T-helper 2 cell treated with Interferon-gamma antibody and Interleukin-4, amounts not matched to agents 5 μg/mL and 100 μg/mL, for 36 hours (primary cell): ENCODE results near the gene ZNF622.

Source experiments
- DNase-seq: peaks from one replicate; pipeline ENCODE4 v3.0.0; 2021; ENCODE audit warnings: low spot score
- H3K27ac Mint-ChIP-seq: one replicate; pipeline ENCODE4 v1.8.0; 2021; ENCODE audit warnings: mild to moderate bottlenecking, mixed read lengths
- H3K27me3 Mint-ChIP-seq: one replicate; pipeline ENCODE4 v1.8.0; 2021; ENCODE audit warnings: low read depth, mixed read lengths
- H3K36me3 Mint-ChIP-seq: one replicate; pipeline ENCODE4 v1.8.0; 2021; ENCODE audit warnings: low read depth, mixed read lengths
- H3K4me1 Mint-ChIP-seq: one replicate; pipeline ENCODE4 v1.8.0; 2021; ENCODE audit warnings: low read depth, mixed read lengths
- H3K4me3 Mint-ChIP-seq: one replicate; pipeline ENCODE4 v1.8.0; 2022; ENCODE audit warnings: mild to moderate bottlenecking, moderate library complexity, mixed read lengths
- H3K9me3 Mint-ChIP-seq: one replicate; pipeline ENCODE4 v1.8.0; 2021; ENCODE audit warnings: mixed read lengths

Gene ZNF622

DNA sequence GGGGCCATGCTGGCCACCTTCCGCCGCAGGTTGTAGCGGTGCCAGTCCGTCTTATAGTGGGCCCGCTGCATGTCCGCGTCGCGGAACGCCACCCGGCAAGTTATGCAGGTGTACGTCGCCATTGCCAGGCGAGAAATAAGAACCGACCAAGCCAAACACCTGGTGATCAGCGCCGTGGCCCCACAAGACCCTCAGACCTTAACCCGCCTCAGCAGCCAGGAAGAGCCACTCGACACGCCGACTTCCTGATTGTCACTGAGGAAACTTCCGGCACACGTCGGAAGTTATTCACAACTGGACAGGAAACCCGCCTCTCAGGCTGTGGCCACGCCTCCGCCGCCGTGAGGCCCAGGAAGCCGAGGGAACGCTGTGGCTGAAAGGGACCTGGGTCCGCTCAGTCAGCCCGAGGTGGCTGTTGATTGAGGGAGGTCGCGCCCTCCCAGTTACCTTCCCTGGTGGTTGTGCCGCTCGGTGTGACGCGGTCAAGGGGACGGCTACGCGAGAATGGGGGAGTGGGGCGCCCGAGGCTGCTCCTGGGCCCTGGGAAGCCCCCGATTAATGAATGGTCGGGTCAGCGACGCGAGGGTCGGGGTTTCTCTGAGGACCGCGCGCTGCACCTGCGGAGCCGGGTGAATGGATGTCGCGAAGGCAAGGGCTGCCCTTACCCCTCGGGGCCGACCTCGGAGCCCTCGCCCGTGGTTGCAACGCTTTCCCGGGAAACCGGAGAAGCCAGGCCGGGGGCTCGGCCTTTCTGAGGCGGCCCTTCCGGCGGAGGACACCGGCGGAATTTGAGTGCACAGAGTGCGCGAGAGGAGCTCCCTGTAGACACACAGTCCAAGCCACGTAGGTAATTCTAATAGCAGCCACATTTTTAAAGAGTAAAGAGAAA is at the start of gene ZNF622:
ZNF622 (minus strand) TSS at position 257 of the 889 bp plus-strand sequence; CDS start at position 122, 135 bp downstream.
- H3K9me3 Mint-ChIP-seq: no peaks in the 10 kb centered on the region
- H3K27me3 Mint-ChIP-seq: no peaks in the 10 kb centered on the region
- H3K27ac Mint-ChIP-seq: peak within 1 kb of the TSS; percentile 92
- DNase-seq: peak; percentile 91
- peak within 1 kb of the TSS; percentile 89 for H3K4me3 Mint-ChIP-seq
- H3K36me3 Mint-ChIP-seq: peaks cover 49% of the 10 kb centered on the region
- peaks cover 50% of the 10 kb centered on the region for H3K4me1 Mint-ChIP-seq

DNA sequence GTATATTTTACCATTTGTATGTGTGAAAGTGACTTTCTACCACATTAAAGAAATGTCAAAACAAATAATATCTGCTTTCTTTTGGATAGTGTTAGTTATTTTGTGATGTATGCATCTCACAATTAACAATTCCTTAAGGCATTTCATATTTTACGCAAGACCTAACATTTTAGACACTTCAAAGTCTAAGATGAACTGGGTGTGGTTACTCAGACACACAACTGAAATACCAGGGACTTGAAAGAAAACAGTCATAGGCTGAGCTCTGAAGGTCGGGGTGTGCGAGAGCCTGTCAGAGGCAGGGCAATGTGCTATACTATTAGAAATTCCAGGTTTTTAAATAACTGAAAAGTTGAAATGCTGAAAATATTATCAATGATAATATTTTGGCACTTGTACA is 44.5 kb upstream of the ZNF622 start:
- Mint-ChIP-seq H3K4me1 (no peaks in the 10 kb centered on the region), H3K9me3 (no peaks in the 10 kb centered on the region), H3K27ac (no peak overlapping the region), H3K36me3 (peaks cover 2% of the 10 kb centered on the region), H3K4me3 (no peak overlapping the region), H3K27me3 (no peaks in the 10 kb centered on the region)
- DNase-seq: no peak

DNA sequence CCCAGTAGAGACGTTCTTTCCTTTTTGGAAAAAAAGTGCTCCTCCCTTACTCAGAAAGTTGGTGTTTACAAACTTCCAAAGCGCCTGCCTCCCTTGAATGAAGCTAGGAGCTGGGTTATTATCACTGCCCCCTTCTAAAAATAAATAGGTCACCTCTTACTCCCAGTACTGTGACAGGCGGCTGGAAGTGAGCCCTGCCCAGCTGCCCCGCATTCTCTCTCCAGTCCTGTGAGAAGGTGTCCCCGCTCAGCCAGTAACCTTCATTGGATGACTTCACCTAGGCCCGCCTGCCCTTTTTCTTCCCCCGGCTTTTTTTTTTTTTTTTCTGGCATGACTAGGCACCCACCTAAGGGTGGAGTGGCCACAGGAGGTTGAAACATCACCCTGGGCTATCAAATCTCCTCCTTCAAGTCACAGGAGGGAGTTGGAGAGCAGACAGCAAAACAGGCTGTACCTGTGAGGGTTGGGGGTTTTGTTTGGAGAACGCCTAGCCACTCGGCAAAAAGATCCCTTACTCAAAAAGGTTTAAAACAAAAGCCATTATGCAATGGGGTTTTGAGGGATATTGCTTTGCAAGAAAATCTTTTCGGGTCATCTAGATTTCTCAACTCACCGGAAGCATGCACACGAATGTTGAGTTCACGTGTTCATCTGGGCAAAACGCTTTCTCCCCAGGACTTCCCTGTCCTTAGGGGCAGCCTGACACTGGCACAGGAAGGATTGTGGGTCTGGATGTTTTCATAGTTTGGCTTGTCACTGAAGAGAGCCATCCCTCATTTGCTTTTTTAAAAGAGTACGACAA is 43.3 kb upstream of the ZNF622 start:
- no peak for DNase-seq
- Mint-ChIP-seq H3K36me3 (peaks cover 2% of the 10 kb centered on the region), H3K27ac (no peak overlapping the region), H3K4me1 (no peaks in the 10 kb centered on the region), H3K4me3 (no peak overlapping the region), H3K9me3 (no peaks in the 10 kb centered on the region), H3K27me3 (no peaks in the 10 kb centered on the region)

- Mint-ChIP-seq H3K9me3 (no peaks in the 10 kb centered on the region), H3K27me3 (no peaks in the 10 kb centered on the region), H3K36me3 (peaks cover 2% of the 10 kb centered on the region), H3K4me1 (no peaks in the 10 kb centered on the region), H3K4me3 (no peak overlapping the region), H3K27ac (no peak overlapping the region)
- DNase-seq: no peak
Measured at GRCh38 chr5:16507716-16508115, 42.1 kb upstream of the ZNF622 start.

DNA sequence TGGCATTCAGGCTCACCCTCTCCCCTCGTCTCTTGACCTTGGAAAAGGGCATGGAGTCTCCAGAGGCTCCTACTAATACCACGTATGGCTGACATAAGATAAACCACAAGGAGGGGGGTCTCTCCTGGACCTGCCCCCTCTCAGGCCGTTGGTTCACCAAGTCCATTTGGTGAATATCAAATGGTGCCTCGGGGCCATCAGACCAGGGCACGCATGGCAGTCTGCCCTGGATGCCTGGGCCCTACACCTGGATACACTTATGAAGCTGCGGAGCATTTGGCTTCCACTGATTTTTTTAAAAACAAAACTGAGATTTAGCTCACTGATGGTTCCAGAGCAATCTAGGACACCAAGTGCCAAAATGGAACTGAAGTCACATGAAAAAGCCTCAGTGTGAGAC is 40.3 kb upstream of the ZNF622 start:
- H3K27ac Mint-ChIP-seq: no peak overlapping the region
- no peaks in the 10 kb centered on the region for H3K4me1 Mint-ChIP-seq
- H3K36me3 Mint-ChIP-seq: peaks cover 3% of the 10 kb centered on the region
- no peaks in the 10 kb centered on the region for H3K27me3 Mint-ChIP-seq
- no peak overlapping the region for H3K4me3 Mint-ChIP-seq
- no peak for DNase-seq
- H3K9me3 Mint-ChIP-seq: no peaks in the 10 kb centered on the region

DNA sequence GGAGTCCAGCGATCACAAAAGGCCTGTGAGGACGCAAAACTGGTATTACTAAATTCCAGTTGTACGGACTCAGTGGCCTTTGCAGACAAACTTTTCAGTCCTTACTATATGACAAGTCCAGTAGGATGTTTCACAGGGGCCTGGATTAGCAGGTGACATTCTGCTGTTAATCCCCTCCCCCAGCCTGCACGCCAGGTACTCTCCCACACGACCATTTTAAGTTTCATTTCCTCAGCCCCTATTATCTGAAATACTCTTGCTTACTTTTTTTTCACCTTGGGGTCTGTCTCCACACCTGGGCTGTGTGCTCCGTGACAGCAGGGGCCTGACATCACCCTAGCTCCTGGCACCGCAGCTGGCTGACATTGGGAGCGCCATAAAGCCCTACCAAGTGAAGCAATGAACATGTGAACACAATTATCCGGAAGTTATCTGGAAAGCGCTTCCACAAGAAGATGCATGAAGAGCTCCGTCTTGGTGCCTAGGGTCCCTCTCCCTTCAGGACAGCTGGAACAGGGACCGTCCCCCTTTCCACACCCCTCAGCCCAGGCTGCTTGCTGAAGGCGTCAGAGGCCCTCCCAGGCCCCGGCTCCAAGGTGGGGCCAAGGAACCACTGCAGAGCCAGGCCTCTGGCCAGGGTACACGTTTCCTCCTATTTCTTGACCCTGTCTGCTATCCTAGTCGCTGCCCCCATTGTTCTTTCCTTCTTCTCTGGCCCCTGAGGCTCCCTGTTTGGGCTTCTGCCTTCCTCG is 39.7 kb upstream of the ZNF622 start:
- Mint-ChIP-seq H3K27ac (no peak overlapping the region), H3K4me1 (no peaks in the 10 kb centered on the region), H3K9me3 (no peaks in the 10 kb centered on the region), H3K4me3 (no peak overlapping the region), H3K27me3 (no peaks in the 10 kb centered on the region), H3K36me3 (peaks cover 3% of the 10 kb centered on the region)
- DNase-seq: no peak

DNA sequence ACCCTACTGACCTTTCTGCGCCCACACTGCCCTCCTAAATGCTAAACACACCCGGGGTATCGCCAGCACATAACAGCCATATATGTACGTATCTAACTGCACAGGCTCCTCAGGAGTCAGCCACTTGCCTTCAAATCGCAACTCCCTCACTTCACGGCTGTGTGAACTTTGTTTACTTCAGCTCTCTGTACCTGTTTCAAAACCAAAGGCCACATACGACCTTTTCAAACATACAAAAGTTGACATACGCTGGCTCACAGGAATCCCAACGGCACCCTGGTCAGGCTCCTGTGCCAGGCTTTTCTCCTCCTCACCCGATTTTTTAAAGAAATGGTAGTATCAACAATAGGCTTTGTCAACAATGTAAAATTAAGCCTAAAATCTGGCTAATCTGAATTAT is 39.0 kb upstream of the ZNF622 start:
- Mint-ChIP-seq H3K9me3 (no peaks in the 10 kb centered on the region), H3K27me3 (no peaks in the 10 kb centered on the region), H3K36me3 (peaks cover 5% of the 10 kb centered on the region), H3K27ac (no peak overlapping the region), H3K4me3 (no peak overlapping the region), H3K4me1 (no peaks in the 10 kb centered on the region)
- no peak for DNase-seq

DNA sequence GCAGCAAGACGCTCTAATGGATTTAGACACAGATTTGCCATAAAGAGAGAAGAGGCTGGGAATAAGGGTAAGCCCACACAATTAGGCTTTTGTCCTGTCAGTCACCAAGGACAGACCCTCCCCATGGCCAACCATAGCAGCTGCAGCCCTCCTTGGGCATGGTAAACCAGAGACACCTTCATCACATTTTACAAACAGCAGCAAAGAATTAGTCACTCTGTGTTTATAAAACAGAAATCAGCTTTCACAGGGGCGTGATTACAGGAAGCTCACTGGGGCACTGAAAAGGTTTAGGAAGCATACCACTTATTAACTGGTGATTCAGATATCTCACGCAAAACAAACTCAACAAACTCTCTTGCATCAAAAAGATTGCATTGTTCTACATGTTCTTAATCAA is 37.3 kb upstream of the ZNF622 start:
- Mint-ChIP-seq H3K27ac (no peak overlapping the region), H3K36me3 (peaks cover 10% of the 10 kb centered on the region), H3K27me3 (no peaks in the 10 kb centered on the region), H3K4me3 (no peak overlapping the region), H3K4me1 (no peaks in the 10 kb centered on the region), H3K9me3 (peaks cover 4% of the 10 kb centered on the region)
- no peak for DNase-seq

GRCh38 chr5:16500024-16500423 is 34.4 kb upstream of the ZNF622 start:
- peaks cover 23% of the 10 kb centered on the region for H3K9me3 Mint-ChIP-seq
- no peak overlapping the region for H3K27ac Mint-ChIP-seq
- no peak overlapping the region for H3K4me3 Mint-ChIP-seq
- no peaks in the 10 kb centered on the region for H3K4me1 Mint-ChIP-seq
- H3K27me3 Mint-ChIP-seq: no peaks in the 10 kb centered on the region
- H3K36me3 Mint-ChIP-seq: peaks cover 19% of the 10 kb centered on the region
- DNase-seq: no peak

DNA sequence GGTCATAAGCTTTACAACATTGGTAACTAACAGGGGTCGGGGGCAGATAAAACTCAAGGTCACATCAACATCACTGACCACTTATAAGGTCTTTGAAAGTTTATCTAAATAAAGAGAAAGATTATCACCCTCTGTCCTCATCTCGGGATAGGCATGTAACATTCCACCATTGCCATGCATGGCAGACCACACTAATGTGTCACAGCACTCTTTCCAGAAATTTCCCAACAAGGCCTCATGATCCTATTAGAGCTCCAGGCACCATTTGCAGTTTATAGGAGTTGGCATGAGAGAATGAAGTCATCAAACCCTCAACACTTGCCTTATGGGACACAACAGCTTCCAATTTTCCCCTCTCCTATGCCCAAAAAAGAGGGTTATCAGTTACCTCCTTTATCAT is 31.9 kb upstream of the ZNF622 start:
- Mint-ChIP-seq H3K27me3 (no peaks in the 10 kb centered on the region), H3K27ac (no peak overlapping the region), H3K9me3 (peaks cover 30% of the 10 kb centered on the region), H3K36me3 (peaks cover 26% of the 10 kb centered on the region), H3K4me1 (no peaks in the 10 kb centered on the region), H3K4me3 (no peak overlapping the region)
- DNase-seq: no peak

GRCh38 chr5:16493261-16493660 is 27.7 kb upstream of the ZNF622 start:
- Mint-ChIP-seq H3K27me3 (no peaks in the 10 kb centered on the region), H3K9me3 (peaks cover 30% of the 10 kb centered on the region), H3K27ac (no peak overlapping the region), H3K4me3 (no peak overlapping the region), H3K36me3 (peaks cover 19% of the 10 kb centered on the region), H3K4me1 (no peaks in the 10 kb centered on the region)
- no peak for DNase-seq

DNA sequence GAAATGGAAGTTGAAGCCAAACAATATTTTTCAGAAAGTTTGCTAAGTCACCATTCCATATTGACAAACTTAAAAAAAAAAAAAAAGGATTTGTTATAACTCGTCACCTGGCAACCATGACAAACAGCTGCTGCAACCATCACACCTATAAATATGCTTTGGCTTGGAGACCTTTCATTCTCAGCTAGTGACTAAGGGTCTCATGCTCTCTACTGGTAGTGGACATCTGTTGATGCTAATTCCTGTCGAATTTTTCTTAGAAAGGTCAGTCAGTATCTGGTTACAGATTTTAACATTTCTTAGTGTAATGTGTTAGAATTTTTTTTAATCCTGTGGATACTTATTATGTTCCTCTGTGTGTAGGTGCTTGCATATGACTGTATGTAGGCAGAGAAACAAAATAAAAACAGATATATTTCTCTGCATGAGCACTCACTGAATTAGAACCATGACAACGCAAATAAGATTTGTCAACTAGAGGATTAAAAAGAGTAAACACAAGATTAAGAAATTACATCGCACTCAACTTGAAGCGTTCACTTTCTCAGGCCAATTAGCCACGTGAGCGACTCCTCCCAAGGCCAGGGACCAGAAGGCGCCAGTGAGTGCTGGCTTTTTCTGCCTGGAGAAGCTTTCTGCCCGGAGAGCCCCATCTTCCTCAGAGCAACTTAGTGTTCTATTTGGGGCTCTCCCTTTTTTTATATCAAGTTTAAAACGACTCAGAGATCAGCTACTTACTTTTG is 27.0 kb upstream of the ZNF622 start:
- peaks cover 23% of the 10 kb centered on the region for H3K9me3 Mint-ChIP-seq
- H3K4me1 Mint-ChIP-seq: no peaks in the 10 kb centered on the region
- H3K4me3 Mint-ChIP-seq: no peak overlapping the region
- H3K36me3 Mint-ChIP-seq: peaks cover 12% of the 10 kb centered on the region
- H3K27ac Mint-ChIP-seq: no peak overlapping the region
- no peak for DNase-seq
- no peaks in the 10 kb centered on the region for H3K27me3 Mint-ChIP-seq

- no peak overlapping the region for H3K4me3 Mint-ChIP-seq
- peaks cover 10% of the 10 kb centered on the region for H3K9me3 Mint-ChIP-seq
- no peaks in the 10 kb centered on the region for H3K27me3 Mint-ChIP-seq
- peaks cover 7% of the 10 kb centered on the region for H3K36me3 Mint-ChIP-seq
- H3K27ac Mint-ChIP-seq: no peak overlapping the region
- DNase-seq: no peak
- peaks cover 2% of the 10 kb centered on the region for H3K4me1 Mint-ChIP-seq
Measured at GRCh38 chr5:16490911-16491310, 25.3 kb upstream of the ZNF622 start.
